GM18508 (cell line): Measurements from ENCODE around the gene VWA2.

Experiments used
- ATAC-seq: cut with Tn5 transposase; IDR thresholded peaks from one replicate; pipeline ENCODE4 v1.9.1; 2021; ENCODE audit warnings: moderate number of reproducible peaks; ENCODE audit not compliant: insufficient read depth, unreplicated experiment

Gene VWA2

GRCh38 chr10:114291076-114291475 is 52.0 kb downstream of the VWA2 start:
- no peak for ATAC-seq

GRCh38 chr10:114291516-114291915 is 52.5 kb downstream of the VWA2 start:
- ATAC-seq = no peak

GRCh38 chr10:114293075-114293474 is 54.0 kb downstream of the VWA2 start:
- ATAC-seq = no peak

GRCh38 chr10:114294549-114294948 is 55.5 kb downstream of the VWA2 start:
- ATAC-seq = no peak

GRCh38 chr10:114295393-114295792 is 56.3 kb downstream of the VWA2 start:
- ATAC-seq = no peak

- no peak for ATAC-seq
Measured at GRCh38 chr10:114297136-114297705, 58.2 kb downstream of the VWA2 start.

- no peak for ATAC-seq
Measured at GRCh38 chr10:114300036-114300645, 61.1 kb downstream of the VWA2 start.

GRCh38 chr10:114301177-114301576 is 62.1 kb downstream of the VWA2 start:
- no peak for ATAC-seq

- no peak for ATAC-seq
Measured at GRCh38 chr10:114301951-114302710, 63.1 kb downstream of the VWA2 start.

GRCh38 chr10:114303556-114303955 is 64.5 kb downstream of the VWA2 start:
- no peak for ATAC-seq

GRCh38 chr10:114304017-114304570 is 65.0 kb downstream of the VWA2 start:
- ATAC-seq = peak; percentile 87

- ATAC-seq = peak; percentile 25
Measured at GRCh38 chr10:114304571-114305421, 65.7 kb downstream of the VWA2 start.

GRCh38 chr10:114305521-114305925 is 66.5 kb downstream of the VWA2 start:
- ATAC-seq = no peak

- no peak for ATAC-seq
Measured at GRCh38 chr10:114306116-114306973, 67.3 kb downstream of the VWA2 start.

- ATAC-seq = no peak
Measured at GRCh38 chr10:114307731-114308130, 68.7 kb downstream of the VWA2 start.

GRCh38 chr10:114308531-114309363 is 69.7 kb downstream of the VWA2 start:
- ATAC-seq = no peak

- ATAC-seq = no peak
Measured at GRCh38 chr10:114309364-114309651, 70.3 kb downstream of the VWA2 start.

- no peak for ATAC-seq
Measured at GRCh38 chr10:114310346-114310745, 71.3 kb downstream of the VWA2 start.

- ATAC-seq = no peak
Measured at GRCh38 chr10:114311023-114311422, 72.0 kb downstream of the VWA2 start.
